Measurements from ENCODE around the gene GP1BB.
"Not testable (repeated sequence)": the region's sequence is repeated elsewhere in the genome, so short reads cannot be mapped to it uniquely, and the experiment has no call there.

DNA sequence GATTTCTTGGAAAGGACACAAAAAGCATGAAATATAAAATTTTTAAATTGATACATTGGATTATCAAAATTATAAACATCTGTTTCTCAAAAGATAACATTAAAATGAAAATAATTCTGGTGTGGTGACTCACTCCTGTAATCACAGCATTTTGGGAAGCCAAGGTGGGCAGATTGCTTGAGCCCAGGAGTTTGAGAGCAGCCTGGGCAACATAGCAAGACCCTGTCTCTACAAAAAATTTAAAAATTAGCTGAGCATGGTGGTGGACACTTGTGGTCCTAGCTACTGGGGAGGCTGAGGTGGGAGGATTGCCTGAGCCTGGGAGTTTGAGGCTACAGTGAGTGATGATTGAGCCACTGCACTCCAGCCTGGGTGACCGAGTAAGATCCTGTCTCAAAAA is 25.5 kb upstream of the GP1BB start:
- TF ChIP-seq, protein P1, sequence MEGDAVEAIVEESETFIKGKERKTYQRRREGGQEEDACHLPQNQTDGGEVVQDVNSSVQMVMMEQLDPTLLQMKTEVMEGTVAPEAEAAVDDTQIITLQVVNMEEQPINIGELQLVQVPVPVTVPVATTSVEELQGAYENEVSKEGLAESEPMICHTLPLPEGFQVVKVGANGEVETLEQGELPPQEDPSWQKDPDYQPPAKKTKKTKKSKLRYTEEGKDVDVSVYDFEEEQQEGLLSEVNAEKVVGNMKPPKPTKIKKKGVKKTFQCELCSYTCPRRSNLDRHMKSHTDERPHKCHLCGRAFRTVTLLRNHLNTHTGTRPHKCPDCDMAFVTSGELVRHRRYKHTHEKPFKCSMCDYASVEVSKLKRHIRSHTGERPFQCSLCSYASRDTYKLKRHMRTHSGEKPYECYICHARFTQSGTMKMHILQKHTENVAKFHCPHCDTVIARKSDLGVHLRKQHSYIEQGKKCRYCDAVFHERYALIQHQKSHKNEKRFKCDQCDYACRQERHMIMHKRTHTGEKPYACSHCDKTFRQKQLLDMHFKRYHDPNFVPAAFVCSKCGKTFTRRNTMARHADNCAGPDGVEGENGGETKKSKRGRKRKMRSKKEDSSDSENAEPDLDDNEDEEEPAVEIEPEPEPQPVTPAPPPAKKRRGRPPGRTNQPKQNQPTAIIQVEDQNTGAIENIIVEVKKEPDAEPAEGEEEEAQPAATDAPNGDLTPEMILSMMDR (conservative IDR thresholded peaks at IDR 0.05; ENCODE audit: low read depth, low read length): not testable (repeated sequence)
- TF ChIP-seq, protein P2, sequence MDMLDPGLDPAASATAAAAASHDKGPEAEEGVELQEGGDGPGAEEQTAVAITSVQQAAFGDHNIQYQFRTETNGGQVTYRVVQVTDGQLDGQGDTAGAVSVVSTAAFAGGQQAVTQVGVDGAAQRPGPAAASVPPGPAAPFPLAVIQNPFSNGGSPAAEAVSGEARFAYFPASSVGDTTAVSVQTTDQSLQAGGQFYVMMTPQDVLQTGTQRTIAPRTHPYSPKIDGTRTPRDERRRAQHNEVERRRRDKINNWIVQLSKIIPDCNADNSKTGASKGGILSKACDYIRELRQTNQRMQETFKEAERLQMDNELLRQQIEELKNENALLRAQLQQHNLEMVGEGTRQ (IDR thresholded peaks at IDR 0.05; ENCODE audit: low read depth, low read length): not testable (repeated sequence)
- TF ChIP-seq POLR2A (IDR thresholded peaks at IDR 0.05; ENCODE audit: low read depth, low read length); SMC3 (IDR thresholded peaks at IDR 0.05; ENCODE audit: low read depth, low read length); CEBPB (IDR thresholded peaks at IDR 0.05; ENCODE audit: low read depth, low read length); RCOR1 (IDR thresholded peaks at IDR 0.05; ENCODE audit: insufficient replicate concordance, low read length); MAZ (IDR thresholded peaks at IDR 0.05; ENCODE audit: borderline replicate concordance, low read depth, low read length): not testable (repeated sequence)

All from IMR-90 (cell line).